Natural killer cell (primary cell): ENCODE measurements around the gene COL27A1. TPM values are rescaled to one million over a fixed set of nuclear protein-coding genes. Genes with fewer than 3 reads are reported as not detected.

Experiments used
- ATAC-seq, 3 donors: fragments of 150-1000 bp in 2 of 3; fragments of 200-7000 bp in 1 of 3; cut with Tn5 transposase; 1 replicate in 1 of 3; 2 replicates in 2 of 3; pipeline ENCODE4 v1.10.0; 2021; ENCODE audit warnings: mild to moderate bottlenecking in 2 of 3, moderate library complexity in 2 of 3
- DNase-seq, 2 donors: peaks; one replicate each; pipeline versions ENCODE4 v3.0.0 to v3.0.0-alpha.2; 2013 to 2021; ENCODE audit warnings: mixed read lengths in 1 of 2
- H3K27ac ChIP-seq: one replicate; pipeline ENCODE4 v1.5.1; 2013; ENCODE audit warnings: mild to moderate bottlenecking, low read length
- H3K27me3 ChIP-seq: one replicate; pipeline ENCODE4 v1.6.1; 2013; ENCODE audit warnings: low read length; ENCODE audit not compliant: control insufficient read depth, insufficient read depth
- H3K36me3 ChIP-seq: one replicate; pipeline ENCODE4 v1.6.1; 2013; ENCODE audit warnings: low read length; ENCODE audit not compliant: control insufficient read depth, insufficient read depth
- H3K4me1 ChIP-seq: one replicate; pipeline ENCODE4 v1.6.1; 2013; ENCODE audit warnings: low read length; ENCODE audit not compliant: control insufficient read depth, insufficient read depth
- H3K4me3 ChIP-seq: one replicate; pipeline ENCODE4 v1.5.1; 2013; ENCODE audit warnings: low read length
- H3K9me3 ChIP-seq: one replicate; pipeline ENCODE4 v1.6.1; 2013; ENCODE audit warnings: low read length; ENCODE audit not compliant: control insufficient read depth, insufficient read depth
- H3K27ac Mint-ChIP-seq, 2 donors: one replicate each; pipeline ENCODE4 v1.8.0; 2022; ENCODE audit warnings: mild to moderate bottlenecking in 2 of 2, mixed read lengths in 2 of 2, moderate library complexity in 1 of 2
- H3K27me3 Mint-ChIP-seq, 2 donors: one replicate each; pipeline ENCODE4 v1.8.0; 2022; ENCODE audit warnings: low read depth in 2 of 2, mixed read lengths in 2 of 2
- H3K36me3 Mint-ChIP-seq: one replicate; pipeline ENCODE4 v1.8.0; 2022; ENCODE audit warnings: mixed read lengths
- H3K4me1 Mint-ChIP-seq, 2 donors: one replicate each; pipeline ENCODE4 v1.8.0; 2022; ENCODE audit warnings: mixed read lengths in 2 of 2
- H3K4me3 Mint-ChIP-seq: one replicate; pipeline ENCODE4 v1.8.0; 2022; ENCODE audit warnings: mild to moderate bottlenecking, moderate library complexity, mixed read lengths
- H3K9me3 Mint-ChIP-seq, 2 donors: one replicate each; pipeline ENCODE4 v1.8.0; 2022; ENCODE audit warnings: mixed read lengths in 2 of 2
- WGBS: methylation state at CpG from one replicate; pipeline ENCODE4 v1.1.7; 2013; ENCODE audit warnings: missing lambda C conversion rate; ENCODE audit not compliant: insufficient coverage; 5-methylcytosine and 5-hydroxymethylcytosine counted together
- intact Hi-C: fragments of 100-400 bp; cut with micrococcal nuclease; formaldehyde crosslinking; loops from one replicate; pipeline ENCODE4 v1.14.2; 2022
- total RNA-seq, 4 donors: library from RNA; stranded (reverse); fragments of 120-200 nt in 1 of 4; gene quantifications; one replicate each; pipeline versions ENCODE4 v1.2.3 to v1.2.4, GENCODE V29; 2013 to 2022
- TF ChIP-seq, protein P1 (sequence below): fragments of 200-600 bp; IDR thresholded peaks from one replicate; pipeline ENCODE4 v1.8.0; 2022; ENCODE audit warnings: antibody characterized with exemption

COL27A1 gene
- total RNA-seq, 3 donors from 2014 or later (not counting 1 experiment from before 2014, with no cell fraction given) = not detected

- peaks cover 8 to 9% of the 10 kb centered on the region in 2 donors for H3K27me3 Mint-ChIP-seq
- WGBS = 86% methylated on average over 7 of the region's 7 CpGs
- no peak overlapping the region for H3K27ac Mint-ChIP-seq
- H3K9me3 Mint-ChIP-seq = peaks cover 3 to 6% of the 10 kb centered on the region in 2 donors
- ATAC-seq (no peak), DNase-seq (no peak)
- peaks cover 0 to 6% of the 10 kb centered on the region in 2 donors for H3K4me1 Mint-ChIP-seq
- intact Hi-C loops = no loop called here
- H3K27me3 ChIP-seq = no peaks in the 10 kb centered on the region
- H3K36me3 Mint-ChIP-seq = no peaks in the 10 kb centered on the region
- H3K27ac ChIP-seq = no peak overlapping the region
- H3K9me3 ChIP-seq = no peaks in the 10 kb centered on the region
- no peaks in the 10 kb centered on the region for H3K4me1 ChIP-seq
- TF ChIP-seq, protein P1, sequence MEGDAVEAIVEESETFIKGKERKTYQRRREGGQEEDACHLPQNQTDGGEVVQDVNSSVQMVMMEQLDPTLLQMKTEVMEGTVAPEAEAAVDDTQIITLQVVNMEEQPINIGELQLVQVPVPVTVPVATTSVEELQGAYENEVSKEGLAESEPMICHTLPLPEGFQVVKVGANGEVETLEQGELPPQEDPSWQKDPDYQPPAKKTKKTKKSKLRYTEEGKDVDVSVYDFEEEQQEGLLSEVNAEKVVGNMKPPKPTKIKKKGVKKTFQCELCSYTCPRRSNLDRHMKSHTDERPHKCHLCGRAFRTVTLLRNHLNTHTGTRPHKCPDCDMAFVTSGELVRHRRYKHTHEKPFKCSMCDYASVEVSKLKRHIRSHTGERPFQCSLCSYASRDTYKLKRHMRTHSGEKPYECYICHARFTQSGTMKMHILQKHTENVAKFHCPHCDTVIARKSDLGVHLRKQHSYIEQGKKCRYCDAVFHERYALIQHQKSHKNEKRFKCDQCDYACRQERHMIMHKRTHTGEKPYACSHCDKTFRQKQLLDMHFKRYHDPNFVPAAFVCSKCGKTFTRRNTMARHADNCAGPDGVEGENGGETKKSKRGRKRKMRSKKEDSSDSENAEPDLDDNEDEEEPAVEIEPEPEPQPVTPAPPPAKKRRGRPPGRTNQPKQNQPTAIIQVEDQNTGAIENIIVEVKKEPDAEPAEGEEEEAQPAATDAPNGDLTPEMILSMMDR = no peak
- H3K36me3 ChIP-seq = no peaks in the 10 kb centered on the region
- H3K4me3 Mint-ChIP-seq = no peak overlapping the region
- no peak overlapping the region for H3K4me3 ChIP-seq
These were observed 118.1 kb downstream of the COL27A1 start for GRCh38 chr9:114273461-114273881.

DNA sequence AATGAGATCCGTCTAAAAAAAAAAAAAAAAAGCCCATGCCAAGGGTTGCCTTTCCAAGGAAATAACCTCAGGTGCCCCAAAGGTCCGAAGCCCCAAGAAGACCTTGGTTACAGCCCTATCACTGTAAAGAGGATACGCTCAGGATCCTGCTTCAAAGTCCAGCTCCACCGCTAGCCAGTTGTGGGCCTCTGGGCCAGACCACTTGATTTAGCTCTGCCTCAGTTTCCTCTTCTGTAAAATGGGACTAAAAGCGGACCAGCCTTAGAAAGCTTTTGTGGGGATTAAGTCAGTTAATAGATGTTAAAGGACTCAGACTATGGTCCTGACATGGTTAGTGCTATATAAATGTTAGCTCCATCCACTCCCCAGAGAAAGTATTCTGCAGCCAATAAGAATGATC, 118.9 kb downstream of the COL27A1 start:
- H3K4me1 Mint-ChIP-seq = peaks cover 0 to 9% of the 10 kb centered on the region in 2 donors
- WGBS = 81% methylated on average over 5 of the region's 5 CpGs

GRCh38 chr9:114275246-114276004, 120.1 kb downstream of the COL27A1 start:
- H3K4me1 Mint-ChIP-seq = peaks cover 0 to 9% of the 10 kb centered on the region in 2 donors
- no peak overlapping the region for H3K4me3 Mint-ChIP-seq
- no peaks in the 10 kb centered on the region for H3K9me3 ChIP-seq
- intact Hi-C loops = no loop called here
- H3K27me3 Mint-ChIP-seq = peaks cover 8 to 9% of the 10 kb centered on the region in 2 donors
- no peak overlapping the region for H3K27ac Mint-ChIP-seq
- H3K27ac ChIP-seq = no peak overlapping the region
- no peak for DNase-seq
- 92% methylated on average over 15 of the region's 15 CpGs for WGBS
- TF ChIP-seq, protein P1 = no peak
- ATAC-seq = no peak
- peaks cover 3 to 6% of the 10 kb centered on the region in 2 donors for H3K9me3 Mint-ChIP-seq
- H3K36me3 Mint-ChIP-seq = no peaks in the 10 kb centered on the region
- no peaks in the 10 kb centered on the region for H3K36me3 ChIP-seq
- no peaks in the 10 kb centered on the region for H3K27me3 ChIP-seq
- H3K4me1 ChIP-seq = no peaks in the 10 kb centered on the region
- no peak overlapping the region for H3K4me3 ChIP-seq

More for the DNA sequence above, 118.9 kb downstream of the COL27A1 start:
- Histone ChIP-seq H3K4me1 (no peaks in the 10 kb centered on the region), H3K36me3 (no peaks in the 10 kb centered on the region), H3K4me3 (no peak overlapping the region), H3K27ac (no peak overlapping the region), H3K27me3 (no peaks in the 10 kb centered on the region), H3K9me3 (no peaks in the 10 kb centered on the region)
- H3K27ac Mint-ChIP-seq = no peak overlapping the region
- H3K9me3 Mint-ChIP-seq = peaks cover 3 to 6% of the 10 kb centered on the region in 2 donors
- no peak overlapping the region for H3K4me3 Mint-ChIP-seq
- no peak for ATAC-seq
- H3K27me3 Mint-ChIP-seq = peaks cover 8 to 9% of the 10 kb centered on the region in 2 donors
- DNase-seq = no peak
- intact Hi-C loops = no loop called here
- no peaks in the 10 kb centered on the region for H3K36me3 Mint-ChIP-seq
- TF ChIP-seq, protein P1 = no peak
